IPS-NIHi7 (cell line): ENCODE measurements around the gene IL17D.
"Not testable (repeated sequence)": the region's sequence is repeated elsewhere in the genome, so short reads cannot be mapped to it uniquely, and the experiment has no call there.

Experiments
- DNase-seq: peaks from one replicate; pipeline ENCODE4 v3.0.0; 2012; ENCODE audit warnings: mixed read lengths; ENCODE audit errors: extremely low spot score

Gene IL17D

DNA sequence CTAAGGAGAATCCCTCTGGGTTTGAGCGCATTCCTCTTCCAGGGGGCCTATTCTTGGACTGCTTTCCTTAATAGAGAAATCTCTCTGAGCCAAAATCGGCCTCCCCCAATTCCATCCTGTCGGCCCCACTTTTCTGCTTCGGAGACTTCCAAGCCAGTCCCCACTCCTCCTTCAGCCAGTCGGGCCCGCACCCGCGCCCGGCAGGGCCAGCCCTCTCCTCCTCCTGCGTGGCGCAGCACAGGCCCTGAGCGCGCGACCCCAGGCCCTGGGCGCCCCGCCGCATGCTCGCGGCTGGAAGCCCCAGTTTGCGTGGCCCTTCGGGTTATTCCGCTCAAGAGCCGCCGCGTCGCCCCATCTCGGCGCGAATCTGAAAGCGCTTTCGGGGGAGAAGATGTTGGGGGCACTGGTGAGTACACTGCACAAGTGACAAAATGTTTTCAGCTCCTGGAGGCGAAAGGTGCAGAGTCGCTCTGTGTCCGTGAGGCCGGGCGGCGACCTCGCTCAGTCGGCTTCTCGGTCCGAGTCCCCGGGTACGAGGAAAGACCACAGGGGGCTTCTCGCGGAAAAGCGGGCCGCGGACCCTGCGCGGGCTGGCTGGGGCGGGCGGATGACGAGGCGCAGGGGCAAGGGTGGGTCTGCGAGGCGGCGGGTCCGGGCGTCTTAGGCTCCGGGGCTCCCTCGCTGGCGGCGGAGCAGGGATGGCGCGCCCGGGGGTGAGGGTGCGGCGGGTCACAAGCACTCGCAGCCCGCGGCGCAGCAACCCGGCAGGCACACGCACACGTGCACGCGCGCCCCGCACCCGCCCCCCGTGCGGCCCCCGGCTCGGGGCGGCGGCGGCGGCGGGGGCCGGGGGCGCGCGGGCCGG is at the start of gene IL17D:
IL17D (plus strand) TSS at position 785 of the 865 bp plus-strand sequence. CDS start 303 bp downstream, outside the sequence.
- DNase-seq = peak; percentile 43

- no peak for DNase-seq
Observed at GRCh38 chr13:20654156-20654555, 49.3 kb upstream of the IL17D start.

GRCh38 chr13:20658451-20659040 is 45.0 kb upstream of the IL17D start:
- DNase-seq = no peak

- DNase-seq = no peak
Observed at GRCh38 chr13:20664351-20664750, 39.1 kb upstream of the IL17D start.

DNA sequence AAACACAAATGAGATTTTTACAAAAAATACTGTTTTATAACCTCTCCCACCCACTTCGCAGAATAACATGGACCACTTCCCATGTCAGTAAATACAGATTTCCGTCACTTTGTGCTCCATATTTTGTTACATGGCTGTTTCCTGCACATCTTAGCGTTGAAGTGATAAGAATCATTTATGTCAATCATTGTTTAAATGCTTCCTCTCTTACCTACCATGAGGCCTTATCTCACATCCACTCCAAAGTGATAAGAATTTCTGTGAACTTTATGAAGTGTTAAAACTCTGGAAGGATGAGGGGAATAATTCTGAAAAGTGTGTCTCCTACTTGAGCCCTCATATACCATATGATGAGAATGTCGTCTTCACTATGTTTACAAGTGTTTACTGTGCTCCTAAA is 36.6 kb upstream of the IL17D start:
- DNase-seq = no peak

GRCh38 chr13:20667857-20668437 is 35.6 kb upstream of the IL17D start:
- no peak for DNase-seq

- no peak for DNase-seq
Observed at GRCh38 chr13:20669162-20669561, 34.3 kb upstream of the IL17D start.

DNA sequence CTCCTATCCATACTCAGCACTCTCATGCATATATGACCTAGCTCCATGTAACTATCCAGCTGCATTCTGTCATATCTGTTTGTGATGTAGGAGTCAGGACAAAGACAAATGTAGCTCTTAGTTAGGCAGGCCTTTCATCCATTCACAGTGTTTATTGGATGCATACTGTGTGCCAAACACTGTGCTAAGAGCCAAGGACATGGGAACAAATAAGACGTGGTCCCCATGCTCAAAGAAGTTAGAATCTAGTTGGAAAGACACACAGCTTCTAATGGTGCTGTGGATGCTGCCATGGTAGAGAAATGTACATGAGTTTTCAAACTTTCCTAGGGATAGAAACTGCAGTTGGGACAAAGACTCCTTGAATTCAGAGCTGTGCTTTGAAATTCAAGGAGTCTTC is 31.7 kb upstream of the IL17D start:
- no peak for DNase-seq

- DNase-seq = no peak
Observed at GRCh38 chr13:20672772-20673171, 30.7 kb upstream of the IL17D start.

DNA sequence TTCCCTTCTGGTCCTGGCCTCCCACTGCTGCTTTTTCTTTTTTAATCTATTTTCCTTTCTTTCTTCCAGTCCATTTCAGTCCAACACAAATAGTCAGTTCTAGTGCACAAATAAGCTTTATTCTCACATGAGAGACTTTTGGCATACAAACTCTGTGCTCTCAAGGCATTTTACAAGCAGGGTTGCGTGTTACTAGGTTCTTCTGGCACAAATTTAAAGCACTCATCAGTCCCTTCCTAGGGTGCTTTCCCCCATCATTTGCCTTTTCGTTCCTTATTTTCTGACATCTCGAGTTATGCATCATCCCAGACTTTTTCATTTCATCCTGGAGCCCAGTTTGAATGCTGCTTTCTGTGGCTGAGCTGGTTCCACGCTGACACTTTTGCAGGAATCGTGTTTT is 29.8 kb upstream of the IL17D start:
- DNase-seq = no peak

DNA sequence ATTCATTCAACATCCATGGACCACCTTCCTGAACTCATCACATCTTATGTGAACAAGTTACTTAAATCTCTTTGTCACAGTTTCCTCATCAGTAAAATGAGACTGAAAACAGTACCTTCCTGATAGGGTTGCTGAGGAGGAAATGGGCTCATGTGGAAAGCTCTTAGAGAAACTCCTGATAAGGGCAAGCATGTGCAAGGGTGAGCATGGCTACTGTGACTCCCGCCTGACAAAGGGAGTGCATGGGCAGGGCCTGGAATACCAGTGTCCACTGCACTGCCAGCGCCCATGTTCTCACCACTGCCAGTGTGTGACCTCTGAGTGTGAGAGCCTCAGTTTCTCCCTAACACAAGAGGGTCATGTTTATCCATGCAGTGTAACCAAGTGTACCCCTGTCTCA is 27.3 kb upstream of the IL17D start:
- no peak for DNase-seq

DNA sequence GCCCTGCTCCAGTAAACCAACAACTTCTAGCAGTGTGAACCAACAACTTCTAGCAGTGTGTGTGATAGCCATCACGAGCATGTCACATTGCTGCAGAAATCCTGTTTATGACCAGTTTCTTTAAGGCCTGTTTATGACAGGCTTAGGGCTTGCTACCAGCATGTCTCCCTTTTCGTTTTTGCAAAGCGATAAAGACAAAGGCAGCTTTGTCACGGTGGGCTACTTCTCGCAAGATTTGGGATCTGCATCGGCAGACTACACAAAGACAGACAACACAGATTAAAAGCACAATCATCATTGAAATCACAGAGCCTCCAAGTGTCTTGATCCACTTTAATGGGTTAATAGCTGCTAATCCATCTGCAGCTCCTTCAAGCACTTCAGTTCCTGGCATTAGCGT is 24.9 kb upstream of the IL17D start:
- not testable (repeated sequence) for DNase-seq

GRCh38 chr13:20679879-20680278 is 23.6 kb upstream of the IL17D start:
- no peak for DNase-seq

- DNase-seq = no peak
Observed at GRCh38 chr13:20680416-20681080, 23.0 kb upstream of the IL17D start.

- DNase-seq = not testable (repeated sequence)
Observed at GRCh38 chr13:20681481-20681880, 22.0 kb upstream of the IL17D start.

GRCh38 chr13:20682061-20682460 is 21.4 kb upstream of the IL17D start:
- no peak for DNase-seq

DNA sequence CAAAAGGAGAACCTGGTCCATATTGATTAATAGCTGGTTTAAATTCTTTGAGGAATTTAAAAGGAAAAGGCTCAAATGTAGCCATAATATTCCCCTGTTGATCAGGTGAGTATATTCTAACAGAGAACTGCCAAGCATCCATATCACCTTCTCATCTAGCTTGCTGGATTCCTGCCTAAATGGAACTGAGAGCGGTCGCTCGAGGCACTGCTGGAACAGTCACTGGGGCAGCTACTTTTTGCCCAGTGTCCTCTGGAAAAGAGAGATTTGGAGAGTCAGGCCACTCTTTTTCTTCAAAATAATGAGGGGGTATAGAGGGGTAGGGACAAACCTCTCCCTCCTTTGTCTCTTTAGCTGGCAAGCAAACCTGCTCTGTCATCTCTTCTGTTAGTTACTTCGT is 19.5 kb upstream of the IL17D start:
- no peak for DNase-seq

DNA sequence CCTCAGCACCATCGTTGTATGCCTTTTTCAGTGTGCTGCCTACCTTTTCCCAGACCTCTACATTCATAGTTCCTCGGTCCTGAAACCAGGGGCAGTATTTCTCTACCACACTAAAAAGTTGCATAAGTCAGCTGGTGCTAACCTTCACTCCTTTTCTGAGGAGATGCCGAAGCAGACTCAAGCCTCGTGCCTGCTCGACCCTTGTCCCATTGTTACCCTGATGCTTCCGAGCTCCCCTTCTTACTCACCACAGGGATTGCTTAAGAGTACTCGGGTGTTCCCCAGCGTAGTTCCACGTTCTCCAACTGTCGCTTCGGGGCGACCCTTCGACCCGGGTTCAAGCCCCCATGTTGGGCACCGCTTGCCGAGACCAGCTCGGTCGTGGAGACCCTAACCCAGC is 19.0 kb upstream of the IL17D start:
- DNase-seq = no peak

GRCh38 chr13:20685092-20685491 is 18.4 kb upstream of the IL17D start:
- DNase-seq = no peak

- no peak for DNase-seq
Observed at GRCh38 chr13:20686167-20686566, 17.3 kb upstream of the IL17D start.

- DNase-seq = no peak
Observed at GRCh38 chr13:20686863-20687579, 16.5 kb upstream of the IL17D start.

DNA sequence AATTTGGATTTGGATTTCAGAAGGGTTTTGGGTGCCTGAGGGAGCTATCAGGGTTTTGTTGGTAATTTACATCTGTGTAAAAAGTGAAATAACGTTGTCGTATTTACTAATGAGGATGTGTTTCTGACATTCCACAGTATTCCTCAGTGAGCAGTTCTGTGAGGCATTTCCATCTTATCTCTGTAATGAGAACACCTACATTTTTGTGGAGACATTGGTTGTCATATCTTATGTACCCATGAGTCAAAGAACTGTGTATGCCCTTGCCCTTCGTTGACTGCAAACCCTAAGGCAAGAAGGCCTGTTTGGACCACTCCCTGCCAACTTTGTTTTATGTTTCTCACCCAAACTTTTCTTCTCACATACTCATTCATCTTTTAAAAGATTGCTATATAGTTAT is 14.2 kb upstream of the IL17D start:
- DNase-seq = no peak
